Skin epidermis (tissue), 12 donors: ENCODE data around the gene ALG10B.
"Not testable (repeated sequence)": the region's sequence is repeated elsewhere in the genome, so short reads cannot be mapped to it uniquely, and the experiment has no call there.

Source experiments
- H3K27ac ChIP-seq, 21 experiments: fragments of 200-600 bp; sonication (generic) in 11 of 21; one replicate each; pipeline ENCODE4 v1.5.0; 2020; ENCODE audit warnings: mild to moderate bottlenecking in 3 of 21, inconsistent platforms in 2 of 21, moderate library complexity in 2 of 21
- H3K4me3 ChIP-seq, 7 experiments: fragments of 200-600 bp; sonication (generic) in 2 of 7; one replicate each; pipeline ENCODE4 v1.5.0; 2020; ENCODE audit warnings: inconsistent platforms in 2 of 7, mild to moderate bottlenecking in 2 of 7, moderate library complexity in 1 of 7

ALG10B gene

GRCh38 chr12:38316391-38317129 is at the start of gene ALG10B:
TSS of gene ALG10B (plus strand) at chr12:38316774. CDS start at chr12:38316894, 120 bp downstream.
- Histone ChIP-seq H3K4me3 (peak within 1 kb of the TSS; percentile 41 to 81 (median 62)), H3K27ac (peak within 1 kb of the TSS; percentile 50 to 93 (median 81))

GRCh38 chr12:38268612-38269011 is 48.0 kb upstream of the ALG10B start:
- Histone ChIP-seq H3K27ac (no peak overlapping the region), H3K4me3 (no peak overlapping the region)

GRCh38 chr12:38269897-38270296 is 46.7 kb upstream of the ALG10B start:
- Histone ChIP-seq H3K27ac (no peak overlapping the region), H3K4me3 (no peak overlapping the region)

- H3K4me3 ChIP-seq, result no peak overlapping the region
- H3K27ac ChIP-seq, result no peak overlapping the region
Measured at GRCh38 chr12:38279756-38280155, 36.8 kb upstream of the ALG10B start.

- Histone ChIP-seq H3K4me3 (no peak overlapping the region), H3K27ac (no peak overlapping the region)
Measured at GRCh38 chr12:38282886-38283285, 33.7 kb upstream of the ALG10B start.

- H3K4me3 ChIP-seq, result no peak overlapping the region
- no peak overlapping the region for H3K27ac ChIP-seq
Measured at GRCh38 chr12:38289396-38289795, 27.2 kb upstream of the ALG10B start.

- Histone ChIP-seq H3K4me3 (no peak overlapping the region), H3K27ac (no peak overlapping the region)
Measured at GRCh38 chr12:38291160-38291559, 25.4 kb upstream of the ALG10B start.

GRCh38 chr12:38302972-38303371 is 13.6 kb upstream of the ALG10B start:
- not testable (repeated sequence) for H3K4me3 ChIP-seq

GRCh38 chr12:38321966-38322365 is 5.4 kb downstream of the ALG10B start:
- H3K27ac ChIP-seq, H3K4me3 ChIP-seq: not testable (repeated sequence)

More at GRCh38 chr12:38302972-38303371, 13.6 kb upstream of the ALG10B start:
- not testable (repeated sequence) for H3K27ac ChIP-seq

- H3K27ac ChIP-seq, result no peak overlapping the region
- H3K4me3 ChIP-seq, result no peak overlapping the region
Measured at GRCh38 chr12:38324912-38325311, 8.3 kb downstream of the ALG10B start.

GRCh38 chr12:38327356-38327755 is 10.8 kb downstream of the ALG10B start:
- Histone ChIP-seq H3K4me3 (no peak overlapping the region), H3K27ac (no peak overlapping the region)

- no peak overlapping the region for H3K4me3 ChIP-seq
- no peak overlapping the region for H3K27ac ChIP-seq
Measured at GRCh38 chr12:38328306-38328895, 11.8 kb downstream of the ALG10B start.

- not testable (repeated sequence) for H3K4me3 ChIP-seq, H3K27ac ChIP-seq
Measured at GRCh38 chr12:38330414-38330813, 13.8 kb downstream of the ALG10B start.

- Histone ChIP-seq H3K4me3 (no peak overlapping the region), H3K27ac (no peak overlapping the region)
Measured at GRCh38 chr12:38332814-38333213, 16.2 kb downstream of the ALG10B start.

GRCh38 chr12:38342444-38342843 is 25.9 kb downstream of the ALG10B start:
- Histone ChIP-seq H3K27ac (no peak overlapping the region), H3K4me3 (no peak overlapping the region)

GRCh38 chr12:38343256-38343655 is 26.7 kb downstream of the ALG10B start:
- not testable (repeated sequence) for H3K4me3 ChIP-seq, H3K27ac ChIP-seq

GRCh38 chr12:38343916-38344315 is 27.3 kb downstream of the ALG10B start:
- not testable (repeated sequence) for H3K4me3 ChIP-seq, H3K27ac ChIP-seq

- Histone ChIP-seq H3K27ac (peak overlapping the region in 1 of 21 experiments; percentile 35), H3K4me3 (no peak overlapping the region)
Measured at GRCh38 chr12:38350342-38351174, 34.0 kb downstream of the ALG10B start.

- peak overlapping the region in 1 of 21 experiments; percentile 35 for H3K27ac ChIP-seq
- not testable (repeated sequence) for H3K4me3 ChIP-seq
Measured at GRCh38 chr12:38351175-38351508, 34.6 kb downstream of the ALG10B start.

GRCh38 chr12:38367506-38367905 is 50.9 kb downstream of the ALG10B start:
- Histone ChIP-seq H3K27ac (no peak overlapping the region), H3K4me3 (no peak overlapping the region)

GRCh38 chr12:38370311-38370710 is 53.7 kb downstream of the ALG10B start:
- Histone ChIP-seq H3K4me3 (no peak overlapping the region), H3K27ac (no peak overlapping the region)
